HepG2 (cell line): ENCODE results near the gene DNAJC7. TPM values are rescaled to one million over a fixed set of nuclear protein-coding genes. Genes with fewer than 3 reads are reported as not detected.

Experiments used
- ARHGAP35 ChIP-seq: sonication (generic); formaldehyde crosslinking; IDR thresholded peaks from 2 replicates; pipeline ENCODE4 v1.9.0; 2022; ENCODE audit warnings: mild to moderate bottlenecking, inconsistent platforms, moderate library complexity, missing genetic modification reagents, borderline replicate concordance
- ATF7 ChIP-seq, 2 experiments: fragments of 450-650 bp in 1 of 2; sonication (generic) in 1 of 2; formaldehyde crosslinking in 1 of 2; IDR thresholded peaks; 2 replicates each; pipeline versions ENCODE4 v1.4.0 to v1.6.1; 2016 to 2020; ENCODE audit warnings: antibody characterized with exemption in 1 of 2, mild to moderate bottlenecking in 1 of 2, missing genetic modification reagents in 1 of 2
- ATRX ChIP-seq: sonication (generic); formaldehyde crosslinking; IDR thresholded peaks from 2 replicates; pipeline ENCODE4 v1.4.0; 2020; ENCODE audit warnings: missing genetic modification reagents, borderline replicate concordance
- DNMT1 ChIP-seq: sonication (generic); formaldehyde crosslinking; IDR thresholded peaks from 2 replicates; pipeline ENCODE4 v1.5.1; 2020; ENCODE audit warnings: mild to moderate bottlenecking, missing genetic modification reagents
- E2F5 ChIP-seq: sonication (generic); formaldehyde crosslinking; conservative IDR thresholded peaks from 2 replicates; pipeline ENCODE4 v1.4.0; 2020; ENCODE audit warnings: missing genetic modification reagents
- GATAD2A ChIP-seq: IDR thresholded peaks from 2 replicates; pipeline ENCODE4 v1.6.1; 2016
- HNF4A ChIP-seq: sonication (generic); formaldehyde crosslinking; IDR thresholded peaks from 2 replicates; pipeline ENCODE4 v1.4.0; 2020; ENCODE audit warnings: missing genetic modification reagents
- LCORL ChIP-seq, 2 experiments: fragments of 450-650 bp in 1 of 2; sonication (generic) in 1 of 2; formaldehyde crosslinking in 1 of 2; IDR thresholded peaks; 2 replicates each; pipeline versions ENCODE4 v1.5.0 to v1.6.1; 2017 to 2020; ENCODE audit warnings: antibody characterized with exemption in 1 of 2, missing genetic modification reagents in 1 of 2
- MAFG ChIP-seq: sonication (generic); formaldehyde crosslinking; IDR thresholded peaks from 2 replicates; pipeline ENCODE4 v1.5.1; 2020; ENCODE audit warnings: mild to moderate bottlenecking, missing genetic modification reagents
- MAFK ChIP-seq, 2 experiments: IDR thresholded peaks in 1 of 2; conservative IDR thresholded peaks in 1 of 2; 2 replicates each; pipeline ENCODE4 v1.6.1; 2011; ENCODE audit warnings: improper control_type of control experiment in 2 of 2, low read length in 2 of 2
- NFKBIZ ChIP-seq: IDR thresholded peaks from 2 replicates; pipeline ENCODE4 v1.6.1; 2018; ENCODE audit warnings: missing genetic modification reagents, missing compliant biosample characterization
- SATB2 ChIP-seq: sonication (generic); formaldehyde crosslinking; IDR thresholded peaks from 2 replicates; pipeline ENCODE4 v1.5.0; 2020; ENCODE audit warnings: missing genetic modification reagents
- SMC3 ChIP-seq: IDR thresholded peaks from 2 replicates; pipeline ENCODE4 v1.6.1; 2011; ENCODE audit warnings: low read length, improper control_type of control experiment
- SP1 ChIP-seq, 2 experiments: fragments of 450-650 bp in 1 of 2; sonication (generic) in 1 of 2; formaldehyde crosslinking in 1 of 2; IDR thresholded peaks; 2 replicates each; pipeline versions ENCODE4 v1.4.0 to v1.6.1; 2016 to 2020; ENCODE audit warnings: missing genetic modification reagents in 1 of 2
- SP140L ChIP-seq: sonication (generic); formaldehyde crosslinking; IDR thresholded peaks from 2 replicates; pipeline ENCODE4 v1.4.0; 2020; ENCODE audit warnings: missing genetic modification reagents, borderline replicate concordance
- TRIM24 ChIP-seq: sonication (generic); formaldehyde crosslinking; IDR thresholded peaks from 2 replicates; pipeline ENCODE4 v1.8.0; 2022; ENCODE audit warnings: mild to moderate bottlenecking, missing genetic modification reagents
- ZBTB1 ChIP-seq: sonication (generic); formaldehyde crosslinking; IDR thresholded peaks from 2 replicates; pipeline ENCODE4 v1.4.0; 2020; ENCODE audit warnings: missing genetic modification reagents, borderline replicate concordance
- ZC3H4 ChIP-seq: sonication (generic); formaldehyde crosslinking; IDR thresholded peaks from 2 replicates; pipeline ENCODE4 v1.4.0; 2020; ENCODE audit warnings: missing genetic modification reagents, borderline replicate concordance
- ZKSCAN5 ChIP-seq: sonication (generic); formaldehyde crosslinking; IDR thresholded peaks from 2 replicates; pipeline ENCODE4 v1.5.1; 2020; ENCODE audit warnings: mild to moderate bottlenecking, missing genetic modification reagents
- ZNF205 ChIP-seq: IDR thresholded peaks from 2 replicates; pipeline ENCODE4 v1.6.1; 2018; ENCODE audit warnings: missing biosample characterization, missing genetic modification reagents
- ZNF3 ChIP-seq: IDR thresholded peaks from 2 replicates; pipeline ENCODE4 v1.7.0; 2017; ENCODE audit warnings: inconsistent platforms
- ZNF337 ChIP-seq: sonication (generic); formaldehyde crosslinking; IDR thresholded peaks from 2 replicates; pipeline ENCODE4 v1.5.1; 2020; ENCODE audit warnings: missing genetic modification reagents, low read depth, mild to moderate bottlenecking, borderline replicate concordance
- ZNF382 ChIP-seq: sonication (generic); formaldehyde crosslinking; IDR thresholded peaks from 2 replicates; pipeline ENCODE4 v1.5.0; 2020; ENCODE audit warnings: missing genetic modification reagents, mild to moderate bottlenecking, borderline replicate concordance
- ZNF546 ChIP-seq: sonication (generic); formaldehyde crosslinking; conservative IDR thresholded peaks from 2 replicates; pipeline ENCODE4 v1.8.1; 2023; ENCODE audit warnings: mild to moderate bottlenecking, missing genetic modification reagents
- ZNF672 ChIP-seq: sonication (generic); formaldehyde crosslinking; IDR thresholded peaks from 2 replicates; pipeline ENCODE4 v1.8.1; 2022; ENCODE audit warnings: missing genetic modification reagents
- ZNF749 ChIP-seq: sonication (generic); formaldehyde crosslinking; IDR thresholded peaks from 2 replicates; pipeline ENCODE4 v1.8.0; 2022; ENCODE audit warnings: mild to moderate bottlenecking, missing genetic modification reagents, moderate library complexity, borderline replicate concordance
- ZSCAN21 ChIP-seq: sonication (generic); formaldehyde crosslinking; IDR thresholded peaks from 2 replicates; pipeline ENCODE4 v1.8.0; 2022; ENCODE audit warnings: mild to moderate bottlenecking, missing genetic modification reagents, moderate library complexity, borderline replicate concordance
- ZSCAN22 ChIP-seq: sonication (generic); formaldehyde crosslinking; IDR thresholded peaks from 2 replicates; pipeline ENCODE4 v1.4.0; 2020; ENCODE audit warnings: mild to moderate bottlenecking, missing genetic modification reagents
- polyA plus RNA-seq, 8 experiments: library from polyadenylated mRNA; depleted of rRNA in 3 of 8; stranded (reverse) in 7 of 8; unstranded in 1 of 8; fragments of >200 nt; fragmentation: Illumina TruSeq in 4 of 8; extraction: Trizol in 4 of 8; gene quantifications; 2 replicates each; pipeline versions ENCODE4 v1.2.1 to v1.2.3, GENCODE V29; 2011 to 2016; ENCODE audit warnings: low read depth in 4 of 8, missing spikeins in 1 of 8, mixed read lengths in 1 of 8; ENCODE audit not compliant: insufficient read depth in 1 of 8
- total RNA-seq, 5 experiments: library from RNA; depleted of rRNA; stranded (reverse); fragments of >200 nt; fragmentation: Illumina TruSeq; extraction: Trizol; gene quantifications; 2 replicates each; pipeline ENCODE4 v1.2.3, GENCODE V29; 2016; ENCODE audit warnings: low read depth in 1 of 5
- TF ChIP-seq, protein P1 (sequence below): sonication (generic); formaldehyde crosslinking; IDR thresholded peaks from 2 replicates; pipeline ENCODE4 v1.8.0; 2022; ENCODE audit warnings: missing genetic modification reagents, mild to moderate bottlenecking, inconsistent platforms, borderline replicate concordance

Gene DNAJC7
- total and polyA plus RNA-seq, 2 of the 13 experiments (the other 11 are each of a cell fraction or from before 2014, with no cell fraction given) = 47.7 to 132 TPM

DNA sequence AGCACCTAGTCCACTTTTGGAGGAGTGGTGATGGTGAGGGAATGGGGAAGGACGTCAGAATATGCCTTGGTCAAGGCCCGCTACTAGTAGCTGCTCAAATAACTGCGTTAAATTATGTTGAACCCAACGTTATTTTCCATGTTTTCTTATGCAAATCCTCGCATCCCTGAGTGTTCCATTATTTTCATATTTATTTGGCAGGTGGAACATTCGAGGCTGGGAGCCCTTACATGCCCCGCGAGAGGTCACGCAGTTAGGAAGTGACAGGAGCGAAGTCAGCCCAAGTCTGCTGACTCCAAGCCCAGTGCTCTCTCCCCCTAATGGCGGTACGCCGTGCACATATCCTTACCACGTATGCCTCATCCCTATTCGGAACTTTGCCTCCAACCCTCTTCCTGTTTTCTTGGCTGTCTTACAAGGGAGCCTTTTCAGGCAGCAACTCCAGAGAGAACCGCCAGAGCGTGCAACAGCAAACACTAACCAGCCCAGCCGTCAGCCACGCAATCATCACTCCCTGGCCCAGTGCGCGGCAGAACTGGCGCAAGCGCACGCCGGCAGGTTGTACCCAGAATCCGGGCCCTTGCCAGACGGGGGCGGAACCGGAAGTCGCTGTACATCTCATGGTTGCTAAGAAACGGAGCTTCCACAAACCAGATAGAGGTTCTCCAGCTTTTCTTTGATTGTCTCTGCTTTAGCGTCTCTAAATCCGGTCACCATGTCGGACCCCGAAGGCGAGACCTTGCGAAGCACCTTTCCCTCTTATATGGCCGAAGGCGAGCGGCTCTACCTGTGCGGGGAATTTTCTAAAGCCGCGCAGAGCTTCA is 87.0 kb downstream of the DNAJC7 start, which contains the start of gene ODAD4 (continued):
- TF ChIP-seq SP140L = no peak
- TF ChIP-seq ZBTB1 (CRISPR knock-in tag) = peak; percentile 33; the same call in 1 of the 2 replicates
- TF ChIP-seq, protein P1, sequence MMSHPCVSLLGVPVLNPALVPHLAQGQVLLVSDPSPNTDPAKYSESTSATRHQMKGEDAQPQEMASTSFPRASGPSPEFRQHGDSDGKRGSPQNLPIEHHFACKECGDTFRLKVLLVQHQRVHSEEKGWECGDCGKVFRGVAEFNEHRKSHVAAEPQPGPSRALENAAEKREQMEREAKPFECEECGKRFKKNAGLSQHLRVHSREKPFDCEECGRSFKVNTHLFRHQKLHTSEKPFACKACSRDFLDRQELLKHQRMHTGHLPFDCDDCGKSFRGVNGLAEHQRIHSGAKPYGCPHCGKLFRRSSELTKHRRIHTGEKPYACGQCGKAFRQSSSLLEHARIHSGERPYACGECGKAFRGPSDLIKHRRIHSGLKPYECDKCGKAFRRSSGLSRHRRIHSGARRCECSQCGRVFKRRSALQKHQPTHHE (CRISPR knock-in tag) = peak; percentile 76; the same call in 1 of the 2 replicates
- peak; percentile 86; the same call in 1 of the 2 replicates for TF ChIP-seq ZNF749
- TF ChIP-seq HNF4A (CRISPR knock-in tag) = peak; percentile 46
- no peak for TF ChIP-seq ZNF382 (CRISPR knock-in tag)
- TF ChIP-seq ZKSCAN5 (CRISPR knock-in tag) = 0 out of 2 replicates have a peak, but pooled peaks have one; percentile 67
- no peak for TF ChIP-seq MAFG (CRISPR knock-in tag)
- peak; percentile 89 for TF ChIP-seq GATAD2A (CRISPR knock-in tag)
- TF ChIP-seq NFKBIZ (CRISPR knock-in tag) = peak; percentile 72
- TF ChIP-seq ZNF546 = 0 out of 2 replicates have a peak, but pooled peaks have one; percentile 67
- TF ChIP-seq DNMT1 (CRISPR knock-in tag) = no peak
- peak; percentile 95; the same call in 1 of the 2 replicates for TF ChIP-seq ZNF337 (CRISPR knock-in tag)
- TF ChIP-seq MAFK (conservative IDR thresholded peaks at IDR 0.05 in 1 of 2, IDR thresholded peaks at IDR 0.05 in 1 of 2; ENCODE audit: low read length in 2 of 2) = no peak
- TF ChIP-seq ZNF672 (CRISPR knock-in tag) = no peak
- peak; percentile 97 for TF ChIP-seq ZNF3 (CRISPR knock-in tag)
- no peak for TF ChIP-seq ATRX (CRISPR knock-in tag)
- TF ChIP-seq ATF7 (IDR thresholded peaks at IDR 0.05) = no peak
- TF ChIP-seq ATF7 (CRISPR knock-in tag; IDR thresholded peaks at IDR 0.05) = 0 out of 2 replicates have a peak, but pooled peaks have one; percentile 57
- TF ChIP-seq ZSCAN21 (CRISPR knock-in tag) = peak; percentile 93
- TF ChIP-seq ZC3H4 = no peak
- TF ChIP-seq SP1 (IDR thresholded peaks at IDR 0.05) = no peak
- TF ChIP-seq SP1 (CRISPR knock-in tag; IDR thresholded peaks at IDR 0.05) = peak; percentile 66
- no peak for TF ChIP-seq SATB2
- TF ChIP-seq ZNF205 = peak; percentile 89
- TF ChIP-seq ARHGAP35 (CRISPR knock-in tag) = peak; percentile 73
- TF ChIP-seq ZSCAN22 = no peak
- no peak for TF ChIP-seq LCORL (IDR thresholded peaks at IDR 0.05)
- peak; percentile 94 for TF ChIP-seq LCORL (CRISPR knock-in tag; IDR thresholded peaks at IDR 0.05)
- peak; percentile 74 for TF ChIP-seq SMC3
- no peak for TF ChIP-seq TRIM24 (CRISPR knock-in tag)
- no peak for TF ChIP-seq E2F5
